Adrenal gland (tissue), 12 donors: Measurements from ENCODE around the gene SNX1. TPM values are rescaled to one million over a fixed set of nuclear protein-coding genes. Genes with fewer than 3 reads are reported as not detected.

Source experiments
- DNase-seq, 7 donors: peaks; one replicate each; pipeline ENCODE4 v3.0.0-alpha.2; 2019 to 2020
- H3K27ac ChIP-seq, 5 donors: fragments of 200-600 bp; sonication (generic) in 4 of 5; 1 replicate in 3 of 5; 2 replicates in 2 of 5; pipeline versions ENCODE4 v1.5.1 to v1.8.0; 2016 to 2020; ENCODE audit warnings: mild to moderate bottlenecking in 1 of 5
- H3K27me3 ChIP-seq: fragments of 200-600 bp; 2 replicates; pipeline ENCODE4 v1.8.0; 2021
- H3K36me3 ChIP-seq, 2 donors: fragments of 200-600 bp; replicated peaks in 1 of 2; 1 replicate in 1 of 2; 2 replicates in 1 of 2; pipeline versions ENCODE4 v1.5.1 to v1.8.0; 2018 to 2022
- H3K4me1 ChIP-seq, 2 donors: fragments of 200-600 bp; replicated peaks in 1 of 2; 1 replicate in 1 of 2; 2 replicates in 1 of 2; pipeline versions ENCODE4 v1.5.1 to v1.8.0; 2018 to 2021
- H3K4me3 ChIP-seq, 4 donors: fragments of 200-600 bp; sonication (generic) in 3 of 4; one replicate each; pipeline ENCODE4 v1.5.1; 2016 to 2018
- H3K9me3 ChIP-seq, 3 donors: fragments of 200-600 bp; sonication (generic) in 1 of 3; replicated peaks in 1 of 3; 1 replicate in 2 of 3; 2 replicates in 1 of 3; pipeline versions ENCODE4 v1.5.1 to v1.8.0; 2016 to 2021
- POLR2A ChIP-seq, 2 donors: fragments of 450-650 bp; IDR thresholded peaks; one replicate each; pipeline ENCODE4 v1.6.1; 2017; ENCODE audit warnings: antibody characterized with exemption in 2 of 2, mild to moderate bottlenecking in 2 of 2, moderate library complexity in 1 of 2
- WGBS, 4 donors: extraction: QIAGEN DNeasy Blood & Tissue Kit in 2 of 4; methylation state at CpG; one replicate each; pipeline versions ENCODE4 v1.1.5 to v1.1.7; 2013 to 2017; 5-methylcytosine and 5-hydroxymethylcytosine counted together
- intact Hi-C, 2 donors: fragments of 100-400 bp; cut with DNase I; formaldehyde crosslinking; loops; one replicate each; pipeline versions ENCODE4 v1.14.1 to v1.15.0; 2022 to 2023
- polyA plus RNA-seq, 3 donors: library from polyadenylated mRNA; stranded (reverse); fragments of 200-250 nt in 2 of 3; fragments of 350-450 nt in 1 of 3; fragmentation: Illumina TruSeq in 1 of 3; extraction: RNeasy Lipid Tissue Mini Kit (QIAGEN cat#74804) in 1 of 3; gene quantifications; one replicate each; pipeline ENCODE4 v1.2.3, GENCODE V29; 2013 to 2014
- total RNA-seq, 9 donors: library from RNA; depleted of rRNA in 4 of 9; stranded (reverse); fragments of >200 nt in 4 of 9; fragments of 120-200 nt in 1 of 9; fragmentation: NEBNext Ultra II Directional in 1 of 9; extraction: Animal tissue kit (Norgen Biotek cat#: 25700) in 1 of 9; gene quantifications; one replicate each; pipeline versions ENCODE4 v1.1.0 to v1.2.4, GENCODE V29; 2013 to 2023
- TF ChIP-seq, protein P1 (sequence below), 6 experiments: fragments of 450-650 bp in 4 of 6; fragments of 200-600 bp in 2 of 6; sonication (generic) in 1 of 6; IDR thresholded peaks; 1 replicate in 5 of 6; 2 replicates in 1 of 6; pipeline versions ENCODE4 v1.5.1 to v1.8.0; 2016 to 2021; ENCODE audit warnings: antibody characterized with exemption in 6 of 6, mild to moderate bottlenecking in 2 of 6, moderate library complexity in 1 of 6
- donor health status: healthy with polysubstance abuse.
- donor health status: Bipolar disorder and iron deficiency.
- donor health status: DM: yes; HTN: yes; CAD: no.
- donor health status: DM: no; HTN: no; CAD: no.
- donor health status: DM: no; HTN: no; CAD: no.
- donor health status: DM: yes; HTN: yes; CAD: no.

Gene SNX1
- total and polyA plus RNA-seq, 12 donors = 61.2 to 251 (median 111) TPM

DNA sequence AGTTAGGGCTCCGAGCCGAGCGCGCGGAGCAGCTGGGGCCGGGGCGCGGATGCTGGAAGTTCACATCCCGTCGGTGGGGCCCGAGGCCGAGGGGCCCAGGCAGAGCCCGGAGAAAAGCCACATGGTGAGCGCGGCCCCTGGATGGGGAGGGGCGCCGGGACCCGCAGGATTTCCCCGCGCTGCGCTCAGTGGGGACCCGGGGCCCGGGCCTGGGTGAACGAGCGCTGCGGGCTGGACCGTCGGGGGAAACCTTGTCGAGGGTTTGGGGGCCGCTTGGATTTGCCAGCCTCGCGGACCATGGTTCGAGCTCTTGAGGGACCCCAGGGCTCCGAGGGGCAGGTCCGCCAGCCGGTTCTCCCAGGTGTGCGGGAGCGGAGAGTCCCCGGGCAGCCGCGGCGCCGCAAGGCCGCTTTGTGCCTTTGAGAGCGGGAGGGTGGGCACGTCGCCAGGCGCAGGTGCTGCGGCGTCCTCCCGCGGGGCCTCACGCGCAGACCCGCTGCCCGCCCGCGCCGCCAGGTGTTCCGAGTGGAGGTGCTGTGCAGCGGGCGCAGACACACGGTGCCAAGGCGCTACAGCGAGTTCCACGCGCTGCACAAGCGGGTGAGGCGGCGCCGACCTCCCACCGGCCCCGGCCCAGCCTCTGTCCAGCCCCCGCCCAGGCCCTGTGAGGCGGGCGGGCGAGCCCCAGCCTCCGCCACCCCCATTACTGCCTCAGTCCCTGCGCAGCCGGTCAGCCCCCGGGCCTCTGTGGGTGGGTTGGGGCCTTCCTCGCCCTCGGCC lies 56.1 kb downstream of the SNX1 start, which contains the start of gene SNX22:
Gene SNX22 (plus strand): TSS at position 5 of the 780 bp plus-strand sequence. CDS start 45 bp downstream, at position 50.
- TF ChIP-seq POLR2A (IDR thresholded peaks at IDR 0.05) = no peak
- TF ChIP-seq, protein P1, sequence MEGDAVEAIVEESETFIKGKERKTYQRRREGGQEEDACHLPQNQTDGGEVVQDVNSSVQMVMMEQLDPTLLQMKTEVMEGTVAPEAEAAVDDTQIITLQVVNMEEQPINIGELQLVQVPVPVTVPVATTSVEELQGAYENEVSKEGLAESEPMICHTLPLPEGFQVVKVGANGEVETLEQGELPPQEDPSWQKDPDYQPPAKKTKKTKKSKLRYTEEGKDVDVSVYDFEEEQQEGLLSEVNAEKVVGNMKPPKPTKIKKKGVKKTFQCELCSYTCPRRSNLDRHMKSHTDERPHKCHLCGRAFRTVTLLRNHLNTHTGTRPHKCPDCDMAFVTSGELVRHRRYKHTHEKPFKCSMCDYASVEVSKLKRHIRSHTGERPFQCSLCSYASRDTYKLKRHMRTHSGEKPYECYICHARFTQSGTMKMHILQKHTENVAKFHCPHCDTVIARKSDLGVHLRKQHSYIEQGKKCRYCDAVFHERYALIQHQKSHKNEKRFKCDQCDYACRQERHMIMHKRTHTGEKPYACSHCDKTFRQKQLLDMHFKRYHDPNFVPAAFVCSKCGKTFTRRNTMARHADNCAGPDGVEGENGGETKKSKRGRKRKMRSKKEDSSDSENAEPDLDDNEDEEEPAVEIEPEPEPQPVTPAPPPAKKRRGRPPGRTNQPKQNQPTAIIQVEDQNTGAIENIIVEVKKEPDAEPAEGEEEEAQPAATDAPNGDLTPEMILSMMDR (IDR thresholded peaks at IDR 0.05) = no peak
- Histone ChIP-seq H3K4me1 (peaks cover 16 to 23% of the 10 kb centered on the region in 2 donors), H3K27me3 (no peaks in the 10 kb centered on the region)

DNA sequence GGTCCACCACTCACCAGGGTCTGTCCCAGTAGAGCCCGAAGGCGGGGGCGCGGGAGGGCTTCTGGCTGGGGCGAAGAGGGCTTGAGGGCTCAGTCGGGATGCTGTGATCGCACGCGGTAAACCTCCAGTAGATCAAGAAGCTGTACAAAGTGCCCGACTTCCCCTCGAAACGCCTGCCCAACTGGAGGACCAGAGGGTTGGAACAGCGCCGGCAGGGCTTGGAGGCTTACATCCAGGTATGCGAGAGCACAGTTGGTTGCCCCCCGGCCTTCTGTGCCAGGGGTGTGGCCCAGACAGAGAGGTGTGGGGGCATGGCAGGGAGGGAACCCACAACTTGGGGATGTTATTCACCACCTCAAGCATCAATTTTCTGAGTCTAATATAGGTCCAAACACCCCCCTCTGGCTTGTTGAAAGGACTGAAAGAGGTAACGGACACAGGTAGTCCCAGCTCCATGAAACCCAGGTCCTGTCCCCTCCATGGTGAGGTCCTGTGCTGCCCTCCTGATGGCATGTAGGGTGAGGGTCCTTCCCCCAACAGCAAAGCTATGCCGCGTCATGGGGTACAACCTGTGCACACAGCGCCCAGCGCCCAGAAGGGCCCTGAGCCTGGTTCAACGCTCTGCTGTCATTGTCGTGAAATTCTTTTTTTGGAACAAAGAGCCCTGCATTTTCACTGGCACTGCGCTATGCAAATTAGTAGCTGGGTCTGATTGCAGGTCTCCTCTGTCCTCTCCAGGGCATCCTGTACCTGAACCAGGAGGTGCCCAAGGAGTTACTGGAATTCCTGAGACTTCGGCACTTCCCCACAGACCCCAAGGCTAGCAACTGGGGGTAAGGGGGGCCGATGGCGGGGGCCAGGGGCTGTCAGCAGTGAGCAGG lies 57.0 kb downstream of the SNX1 start:
- peak in 2 of 7 donors; percentile 42 to 62 for DNase-seq
- peaks cover 16 to 23% of the 10 kb centered on the region in 2 donors for H3K4me1 ChIP-seq
- intact Hi-C loops = loop anchor here in 1 of 2 donors (5.0 kb wide), 1 partner anchor 50 kb away; no protein-coding TSS in a partner anchor
- H3K27me3 ChIP-seq = no peaks in the 10 kb centered on the region
- H3K36me3 ChIP-seq = peaks cover 0 to 39% of the 10 kb centered on the region in 2 donors
- H3K27ac ChIP-seq = no peak overlapping the region
- H3K4me3 ChIP-seq = peak overlapping the region in 1 of 4 donors; percentile 61
- TF ChIP-seq, protein P1 (IDR thresholded peaks at IDR 0.05) = no peak
- no peak for TF ChIP-seq POLR2A (IDR thresholded peaks at IDR 0.05)
- H3K9me3 ChIP-seq = no peaks in the 10 kb centered on the region
- 19 to 54% (median 38%) methylated on average over 13 to 27 of the region's 27 CpGs for WGBS, 4 donors

More for the DNA sequence above, 56.1 kb downstream of the SNX1 start, which contains the start of gene SNX22:
- Histone ChIP-seq H3K9me3 (no peaks in the 10 kb centered on the region), H3K27ac (no peak within 1 kb of the TSS), H3K4me3 (peak within 1 kb of the TSS in 2 of 4 donors; percentile 24 to 61), H3K36me3 (peaks cover 0 to 31% of the 10 kb centered on the region in 2 donors)
- peak in 1 of 7 donors; percentile 30 for DNase-seq
- intact Hi-C loops = loop anchor here in 1 of 2 donors (5.0 kb wide), 1 partner anchor 50 kb away; no protein-coding TSS in a partner anchor
- WGBS, 4 donors = 1 to 2% (median 2%) methylated on average over 26 to 83 of the region's 83 CpGs; no CpG with 5 or more reads in 1 of the 4 donors

DNA sequence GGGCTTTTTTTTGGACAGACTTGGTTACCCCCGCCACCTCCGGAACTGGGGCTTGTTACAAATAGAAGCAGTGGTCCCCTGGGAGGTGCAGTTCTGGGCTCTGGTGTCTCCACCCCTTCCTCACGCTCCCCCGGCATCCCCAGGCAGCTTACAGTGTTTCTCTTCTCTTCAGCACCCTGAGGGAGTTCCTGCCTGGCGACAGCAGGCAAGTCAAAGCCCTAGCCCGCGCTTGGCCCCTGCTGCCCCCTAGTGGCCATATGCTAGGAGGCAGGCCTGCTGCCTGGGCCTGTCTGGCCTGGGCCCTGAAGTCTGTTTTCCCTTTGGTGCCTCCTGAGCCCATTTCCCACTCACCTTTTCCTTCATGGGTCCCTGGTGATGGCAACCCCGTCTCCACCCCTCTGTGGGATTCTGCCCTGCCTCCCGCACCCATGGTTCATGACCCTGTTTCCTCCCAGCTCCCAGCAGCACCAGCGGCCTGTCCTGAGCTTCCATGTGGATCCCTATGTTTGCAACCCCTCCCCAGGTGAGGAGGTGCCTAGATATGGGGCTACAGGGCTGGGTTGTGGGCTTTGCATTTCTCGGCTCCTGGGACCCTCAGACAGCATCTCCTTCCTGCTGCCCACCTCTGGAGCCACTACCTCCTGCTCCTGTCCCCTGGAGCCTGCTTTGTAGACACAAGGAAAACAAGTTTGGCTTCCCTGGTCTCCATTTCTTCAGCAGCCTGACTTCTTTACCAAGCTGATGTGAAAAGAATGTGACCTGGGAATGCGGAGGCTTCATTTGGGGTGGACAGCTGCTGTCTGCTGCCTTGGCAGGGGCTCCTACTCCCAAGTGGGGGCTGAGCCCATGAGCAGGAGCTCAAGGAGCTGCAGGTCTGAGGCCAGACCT lies 57.9 kb downstream of the SNX1 start:
- Histone ChIP-seq H3K36me3 (peaks cover 0 to 49% of the 10 kb centered on the region in 2 donors), H3K4me3 (no peak overlapping the region), H3K4me1 (peaks cover 16 to 31% of the 10 kb centered on the region in 2 donors), H3K27me3 (no peaks in the 10 kb centered on the region), H3K27ac (peak overlapping the region in 2 of 5 donors; percentile 6 to 52), H3K9me3 (no peaks in the 10 kb centered on the region)
- TF ChIP-seq, protein P1 (IDR thresholded peaks at IDR 0.05) = peak; percentile 93 to 98 (median 97)
- TF ChIP-seq POLR2A (IDR thresholded peaks at IDR 0.05) = no peak
- intact Hi-C loops = loop anchor here in 1 of 2 donors (5.0 kb wide), 1 partner anchor 51 kb away; no protein-coding TSS in a partner anchor
- WGBS, 4 donors = 13 to 22% (median 18%) methylated on average over 9 to 12 of the region's 12 CpGs
- DNase-seq = peak; percentile 90 to 95 (median 92)
